SU-DHL-6 (cell line): ENCODE measurements around the gene PRSS38.
"Not testable (repeated sequence)": the region's sequence is repeated elsewhere in the genome, so short reads cannot be mapped to it uniquely, and the experiment has no call there.

Experiments used
- H2AFZ ChIP-seq: fragments of 200-600 bp; sonication (generic); 2 replicates; pipeline ENCODE4 v1.6.1; 2014; ENCODE audit warnings: low read depth, mild to moderate bottlenecking, moderate library complexity, mixed read lengths, antibody characterized with exemption, low read length; ENCODE audit not compliant: severe bottlenecking
- H3F3A ChIP-seq: fragments of 200-600 bp; shearing (Covaris generic); 2 replicates; pipeline ENCODE4 v1.6.0; 2016; ENCODE audit warnings: antibody characterized with exemption, mild to moderate bottlenecking; ENCODE audit not compliant: insufficient read depth
- H3K27ac ChIP-seq: fragments of 200-600 bp; sonication (generic); 2 replicates; pipeline ENCODE4 v1.5.1; 2016; ENCODE audit warnings: low read depth, mild to moderate bottlenecking, low read length, moderate library complexity, mixed read lengths
- H3K27me3 ChIP-seq: fragments of 200-600 bp; sonication (generic), shearing (Covaris generic); 2 replicates; pipeline ENCODE4 v1.6.0; 2014; ENCODE audit warnings: mild to moderate bottlenecking, low read length
- H3K36me3 ChIP-seq: fragments of 200-600 bp; sonication (generic); 2 replicates; pipeline ENCODE4 v1.6.1; 2014; ENCODE audit warnings: mild to moderate bottlenecking, low read length, mixed read lengths
- H3K4me2 ChIP-seq: fragments of 300-600, 200-600 bp; shearing (Covaris generic), sonication (generic); 2 replicates; pipeline ENCODE4 v1.6.0; 2014; ENCODE audit warnings: low read length, low read depth, mild to moderate bottlenecking; ENCODE audit not compliant: poor library complexity, severe bottlenecking
- H3K4me3 ChIP-seq: fragments of 200-600 bp; sonication (generic); 2 replicates; pipeline ENCODE4 v1.5.1; 2014; ENCODE audit warnings: antibody characterized with exemption, low read length, mild to moderate bottlenecking, mixed read lengths; ENCODE audit not compliant: insufficient read depth, poor library complexity, severe bottlenecking
- H3K79me2 ChIP-seq: fragments of 200-600 bp; sonication (generic); 2 replicates; pipeline ENCODE4 v1.6.1; 2014; ENCODE audit warnings: mild to moderate bottlenecking, low read length, moderate library complexity; ENCODE audit not compliant: insufficient read depth
- H3K9ac ChIP-seq: fragments of 200-600 bp; sonication (generic); 2 replicates; pipeline ENCODE4 v1.7.0; 2014; ENCODE audit warnings: mild to moderate bottlenecking, low read length
- H3K9me2 ChIP-seq: fragments of 200-600 bp; sonication (generic); replicated peaks from 2 replicates; pipeline ENCODE4 v1.6.1; 2014; ENCODE audit warnings: low read length; ENCODE audit not compliant: insufficient read depth
- H3K9me3 ChIP-seq: fragments of 200-600 bp; sonication (generic); 2 replicates; pipeline ENCODE4 v1.6.1; 2014; ENCODE audit warnings: low read length, mixed read lengths; ENCODE audit not compliant: insufficient read depth
- H4K20me1 ChIP-seq: fragments of 200-600 bp; sonication (generic); 2 replicates; pipeline ENCODE4 v1.6.1; 2014; ENCODE audit warnings: low read depth, mild to moderate bottlenecking, antibody characterized with exemption, low read length, moderate library complexity, mixed read lengths
- CTCF ChIP-seq: fragments of 200-600 bp; sonication (generic); IDR thresholded peaks from one replicate; pipeline ENCODE4 v1.5.1; 2017; ENCODE audit warnings: antibody characterized with exemption, mild to moderate bottlenecking, low read length, moderate library complexity; ENCODE audit not compliant: insufficient read depth, poor library complexity, severe bottlenecking
- EZH2phosphoT487 ChIP-seq: fragments of 200-600 bp; sonication (generic), shearing (Covaris generic); conservative IDR thresholded peaks from 2 replicates; pipeline ENCODE4 v1.6.1; 2018; ENCODE audit warnings: mild to moderate bottlenecking, antibody characterized with exemption, low read length, moderate library complexity, mixed read lengths

The PRSS38 gene

GRCh38 chr1:227870366-227870765 lies 54.9 kb downstream of the PRSS38 start:
- Histone ChIP-seq H3F3A (no peaks in the 10 kb centered on the region), H3K9ac (no peak overlapping the region), H3K9me3 (no peaks in the 10 kb centered on the region), H3K4me2 (no peak overlapping the region), H3K36me3 (no peaks in the 10 kb centered on the region), H3K9me2 (no peaks in the 10 kb centered on the region), H3K27ac (no peak overlapping the region), H2AFZ (no peak overlapping the region), H3K79me2 (no peaks in the 10 kb centered on the region), H3K4me3 (no peak overlapping the region), H3K27me3 (no peaks in the 10 kb centered on the region), H4K20me1 (no peaks in the 10 kb centered on the region)
- TF ChIP-seq CTCF (no peak), EZH2phosphoT487 (no peak)

GRCh38 chr1:227871892-227872291 lies 56.4 kb downstream of the PRSS38 start:
- H3K36me3 ChIP-seq, H3K9me3 ChIP-seq, H3K4me2 ChIP-seq, H2AFZ ChIP-seq, H3K27ac ChIP-seq, H3K79me2 ChIP-seq, H3K4me3 ChIP-seq, H3K27me3 ChIP-seq, H3K9ac ChIP-seq, H4K20me1 ChIP-seq, H3F3A ChIP-seq, H3K9me2 ChIP-seq: not testable (repeated sequence)

GRCh38 chr1:227877810-227878209 lies 62.3 kb downstream of the PRSS38 start:
- H3K79me2 ChIP-seq, H2AFZ ChIP-seq, H4K20me1 ChIP-seq, H3K9me3 ChIP-seq, H3F3A ChIP-seq, H3K36me3 ChIP-seq, H3K4me2 ChIP-seq, H3K4me3 ChIP-seq, H3K27me3 ChIP-seq, H3K9ac ChIP-seq, H3K27ac ChIP-seq, H3K9me2 ChIP-seq: not testable (repeated sequence)

- no peak overlapping the region for H3K9ac ChIP-seq
- H3K4me3 ChIP-seq = no peak overlapping the region
- no peak overlapping the region for H3K27ac ChIP-seq
- H3F3A ChIP-seq = no peaks in the 10 kb centered on the region
- H4K20me1 ChIP-seq = no peaks in the 10 kb centered on the region
- no peaks in the 10 kb centered on the region for H3K27me3 ChIP-seq
- H3K36me3 ChIP-seq = no peaks in the 10 kb centered on the region
- H3K9me3 ChIP-seq = no peaks in the 10 kb centered on the region
- H3K79me2 ChIP-seq = no peaks in the 10 kb centered on the region
- TF ChIP-seq EZH2phosphoT487 (no peak), CTCF (no peak)
- no peak overlapping the region for H3K4me2 ChIP-seq
- H2AFZ ChIP-seq = no peak overlapping the region
- H3K9me2 ChIP-seq = no peaks in the 10 kb centered on the region
These were observed 65.0 kb downstream of the PRSS38 start for GRCh38 chr1:227880342-227880924.
